ENCODE results near the gene ZNF480. TPM values are rescaled to one million over a fixed set of nuclear protein-coding genes. Genes with fewer than 3 reads are reported as not detected.
"Not testable (repeated sequence)": the region's sequence is repeated elsewhere in the genome, so short reads cannot be mapped to it uniquely, and the experiment has no call there.

Gene ZNF480
- polyA plus RNA-seq (ENCODE audit: insufficient read length) = 9.5 TPM

GRCh38 chr19:52296773-52297600 is at the start of gene ZNF480:
TSS of gene ZNF480 (plus strand) at chr19:52297169. CDS start at chr19:52300413, 3,244 bp downstream.
- DNase-seq (ENCODE audit: low read depth) = peak; percentile 41

GRCh38 chr19:52248241-52248640 is 48.7 kb upstream of the ZNF480 start:
- peak; percentile 22 for DNase-seq (ENCODE audit: low read depth)

GRCh38 chr19:52258426-52258825 is 38.5 kb upstream of the ZNF480 start:
- no peak for DNase-seq (ENCODE audit: low read depth)

- not testable (repeated sequence) for DNase-seq (ENCODE audit: low read depth)
Observed at GRCh38 chr19:52265556-52265955, 31.4 kb upstream of the ZNF480 start.

GRCh38 chr19:52269338-52270261 is 27.4 kb upstream of the ZNF480 start, which contains the start of gene ZNF766:
TSS of gene ZNF766 (plus strand) at chr19:52269587. CDS start at chr19:52269614, 27 bp downstream.
- peak; percentile 85 for DNase-seq (ENCODE audit: low read depth)

- DNase-seq (ENCODE audit: low read depth) = no peak
Observed at GRCh38 chr19:52270266-52270885, 26.6 kb upstream of the ZNF480 start.

GRCh38 chr19:52273301-52273700 is 23.7 kb upstream of the ZNF480 start:
- no peak for DNase-seq (ENCODE audit: low read depth)

- no peak for DNase-seq (ENCODE audit: low read depth)
Observed at GRCh38 chr19:52274191-52274590, 22.8 kb upstream of the ZNF480 start.

GRCh38 chr19:52275988-52276387 is 21.0 kb upstream of the ZNF480 start:
- DNase-seq (ENCODE audit: low read depth) = no peak

GRCh38 chr19:52277471-52277870 is 19.5 kb upstream of the ZNF480 start:
- no peak for DNase-seq (ENCODE audit: low read depth)

GRCh38 chr19:52286256-52286655 is 10.7 kb upstream of the ZNF480 start:
- DNase-seq (ENCODE audit: low read depth) = no peak

- no peak for DNase-seq (ENCODE audit: low read depth)
Observed at GRCh38 chr19:52291781-52292180, 5.2 kb upstream of the ZNF480 start.

GRCh38 chr19:52292946-52293345 is 4.0 kb upstream of the ZNF480 start:
- not testable (repeated sequence) for DNase-seq (ENCODE audit: low read depth)

- DNase-seq (ENCODE audit: low read depth) = no peak
Observed at GRCh38 chr19:52296400-52296772, 583 bp upstream of the ZNF480 start.

- DNase-seq (ENCODE audit: low read depth) = no peak
Observed at GRCh38 chr19:52297601-52298364, 814 bp downstream of the ZNF480 start.

- no peak for DNase-seq (ENCODE audit: low read depth)
Observed at GRCh38 chr19:52307275-52307674, 10.3 kb downstream of the ZNF480 start.

GRCh38 chr19:52322429-52322828 is 25.5 kb downstream of the ZNF480 start:
- no peak for DNase-seq (ENCODE audit: low read depth)

- no peak for DNase-seq (ENCODE audit: low read depth)
Observed at GRCh38 chr19:52331757-52332156, 34.8 kb downstream of the ZNF480 start.

- no peak for DNase-seq (ENCODE audit: low read depth)
Observed at GRCh38 chr19:52335768-52336116, 38.8 kb downstream of the ZNF480 start.

GRCh38 chr19:52336117-52336790 is 39.3 kb downstream of the ZNF480 start, which contains the start of gene ZNF610:
TSS of gene ZNF610 (plus strand) at chr19:52336243. CDS start at chr19:52349173, 12,930 bp downstream.
- DNase-seq (ENCODE audit: low read depth) = peak; percentile 55

Data from forelimb muscle (tissue), 1 donor.